ENCODE results near the gene KIF1B. TPM values are rescaled to one million over a fixed set of nuclear protein-coding genes. Genes with fewer than 3 reads are reported as not detected.
"Not testable (repeated sequence)": the region's sequence is repeated elsewhere in the genome, so short reads cannot be mapped to it uniquely, and the experiment has no call there.

The KIF1B gene
- total and polyA plus RNA-seq, 8 donors = 4.0 to 82.2 (median 26.3) TPM

DNA sequence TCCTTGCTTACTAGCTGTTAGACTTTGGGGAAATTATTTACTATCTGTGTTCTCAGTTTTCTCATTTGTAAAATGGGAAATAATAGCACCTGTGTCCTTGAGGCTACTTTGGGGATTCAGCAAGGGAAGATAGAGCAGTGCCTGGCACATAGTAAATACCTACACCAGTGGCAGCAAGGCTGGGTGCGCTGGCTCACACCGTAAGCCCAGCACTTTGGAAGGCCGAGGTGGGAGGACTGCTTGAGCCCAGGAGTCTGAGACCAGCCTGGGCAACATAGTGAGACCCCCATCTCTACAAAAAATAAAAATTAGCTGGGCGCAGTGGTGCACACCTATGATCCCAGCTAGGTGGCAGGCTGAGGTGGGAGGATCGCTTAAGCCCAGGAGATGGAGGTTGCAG, 211.3 kb downstream of the KIF1B start:
- no peaks in the 10 kb centered on the region for H3K9me3 ChIP-seq
- H3K4me1 ChIP-seq = no peaks in the 10 kb centered on the region
- DNase-seq = no peak
- no peak overlapping the region for H3K4me3 ChIP-seq
- H3K36me3 ChIP-seq = peaks cover 29 to 61% (median 53%) of the 10 kb centered on the region in 4 donors
- TF ChIP-seq EP300 (IDR thresholded peaks at IDR 0.05) (no peak), CTCF (IDR thresholded peaks at IDR 0.05) (no peak), POLR2AphosphoS5 (IDR thresholded peaks at IDR 0.05) (no peak), POLR2A (IDR thresholded peaks at IDR 0.05) (no peak)
- WGBS, 5 donors = 92 to 97% (median 95%) methylated on average over 5 of the region's 5 CpGs
- H3K27ac ChIP-seq = no peak overlapping the region
- H3K27me3 ChIP-seq = no peaks in the 10 kb centered on the region
- intact Hi-C loops (cut with DNase I; ENCODE audit: low total_unique reads) = no loop called here

- Histone ChIP-seq H3K9me3 (no peaks in the 10 kb centered on the region), H3K36me3 (peaks cover 15 to 37% (median 29%) of the 10 kb centered on the region in 4 donors), H3K4me3 (no peak overlapping the region), H3K27ac (no peak overlapping the region), H3K4me1 (peaks cover 0 to 6% (median 0%) of the 10 kb centered on the region in 4 donors), H3K27me3 (no peaks in the 10 kb centered on the region)
- WGBS, 5 donors = 65 to 70% (median 67%) methylated on average over 7 to 9 of the region's 9 CpGs
- intact Hi-C loops (cut with DNase I; ENCODE audit: low total_unique reads) = no loop called here
- TF ChIP-seq POLR2A (IDR thresholded peaks at IDR 0.05) = no peak
- no peak for TF ChIP-seq POLR2AphosphoS5 (IDR thresholded peaks at IDR 0.05)
- peak in 1 of 2 donors; percentile 50 for DNase-seq
Observed at GRCh38 chr1:10424034-10424433, 213.7 kb downstream of the KIF1B start.

GRCh38 chr1:10424651-10425050, 214.3 kb downstream of the KIF1B start:
- Histone ChIP-seq H3K27ac (no peak overlapping the region), H3K36me3 (peaks cover 10 to 31% (median 23%) of the 10 kb centered on the region in 4 donors)
- intact Hi-C loops (cut with DNase I; ENCODE audit: low total_unique reads) = loop anchor here (5.0 kb wide), 1 partner anchor 47 kb away; no protein-coding TSS in a partner anchor

GRCh38 chr1:10425826-10426534, 215.6 kb downstream of the KIF1B start:
- DNase-seq, H3K27me3 ChIP-seq, H3K27ac ChIP-seq, H3K9me3 ChIP-seq, H3K4me3 ChIP-seq: not testable (repeated sequence)
- intact Hi-C loops (cut with DNase I; ENCODE audit: low total_unique reads) = loop anchor here (5.0 kb wide), 1 partner anchor 49 kb away; no protein-coding TSS in a partner anchor
- peaks cover 5 to 18% (median 10%) of the 10 kb centered on the region in 4 donors for H3K36me3 ChIP-seq
- peaks cover 6 to 18% (median 13%) of the 10 kb centered on the region in 4 donors for H3K4me1 ChIP-seq
- 60 to 84% (median 79%) methylated on average over 10 to 21 of the region's 21 CpGs for WGBS, 5 donors

More at GRCh38 chr1:10424651-10425050, 214.3 kb downstream of the KIF1B start:
- Histone ChIP-seq H3K4me3 (no peak overlapping the region), H3K27me3 (no peaks in the 10 kb centered on the region), H3K4me1 (peaks cover under 1 to 10% (median 2%) of the 10 kb centered on the region in 4 donors), H3K9me3 (no peaks in the 10 kb centered on the region)
- DNase-seq = no peak
- no peak for TF ChIP-seq CTCF (IDR thresholded peaks at IDR 0.05)
- TF ChIP-seq POLR2AphosphoS5 (IDR thresholded peaks at IDR 0.05) = no peak
- TF ChIP-seq EP300 (IDR thresholded peaks at IDR 0.05) = no peak
- no peak for TF ChIP-seq POLR2A (IDR thresholded peaks at IDR 0.05)
- WGBS, 5 donors = 82 to 89% (median 84%) methylated on average over 8 of the region's 8 CpGs

- WGBS, 5 donors = 87 to 100% (median 96%) methylated on average over 1 to 21 of the region's 21 CpGs; no CpG with 5 or more reads in 1 of the 5 donors
Observed at GRCh38 chr1:10426535-10426848, 216.1 kb downstream of the KIF1B start.

GRCh38 chr1:10428984-10429383, 218.6 kb downstream of the KIF1B start:
- Histone ChIP-seq H3K9me3 (no peaks in the 10 kb centered on the region), H3K36me3 (no peaks in the 10 kb centered on the region), H3K27me3 (no peaks in the 10 kb centered on the region), H3K4me3 (no peak overlapping the region), H3K27ac (no peak overlapping the region), H3K4me1 (peaks cover 13 to 41% (median 27%) of the 10 kb centered on the region in 4 donors)
- no peak for DNase-seq
- no peak for TF ChIP-seq EP300 (IDR thresholded peaks at IDR 0.05)
- TF ChIP-seq CTCF (IDR thresholded peaks at IDR 0.05) = no peak
- TF ChIP-seq POLR2A (IDR thresholded peaks at IDR 0.05) = no peak
- no peak for TF ChIP-seq POLR2AphosphoS5 (IDR thresholded peaks at IDR 0.05)
- 86 to 95% (median 89%) methylated on average over 4 to 5 of the region's 5 CpGs for WGBS, 5 donors
- intact Hi-C loops (cut with DNase I; ENCODE audit: low total_unique reads) = loop anchor here (5.0 kb wide), 1 partner anchor 52 kb away; no protein-coding TSS in a partner anchor

More at GRCh38 chr1:10426535-10426848, 216.1 kb downstream of the KIF1B start:
- not testable (repeated sequence) for H3K9me3 ChIP-seq, DNase-seq, H3K4me3 ChIP-seq, H3K27ac ChIP-seq, H3K27me3 ChIP-seq
- Histone ChIP-seq H3K36me3 (peaks cover under 1 to 13% (median 5%) of the 10 kb centered on the region in 4 donors), H3K4me1 (peaks cover 11 to 23% (median 18%) of the 10 kb centered on the region in 4 donors)
- intact Hi-C loops (cut with DNase I; ENCODE audit: low total_unique reads) = loop anchor here (5.0 kb wide), 1 partner anchor 49 kb away; no protein-coding TSS in a partner anchor
